Loucy (cell line): ENCODE results near the gene DLG2.

Experiments used
- H2AFZ ChIP-seq: fragments of 200-600 bp; sonication (generic); 2 replicates; pipeline ENCODE4 v1.6.0; 2016; ENCODE audit warnings: antibody characterized with exemption, mild to moderate bottlenecking, low read length, moderate library complexity
- H3F3A ChIP-seq: fragments of 200-600 bp; 2 replicates; pipeline ENCODE4 v1.6.0; 2016; ENCODE audit warnings: antibody characterized with exemption, low read depth, mild to moderate bottlenecking
- H3K27me3 ChIP-seq: fragments of 200-600 bp; sonication (generic); 2 replicates; pipeline ENCODE4 v1.6.1; 2014; ENCODE audit warnings: low read length, mild to moderate bottlenecking; ENCODE audit not compliant: insufficient read depth, poor library complexity, severe bottlenecking
- H3K36me3 ChIP-seq: fragments of 200-600 bp; sonication (generic); 2 replicates; pipeline ENCODE4 v1.6.1; 2016; ENCODE audit warnings: low read length; ENCODE audit not compliant: insufficient read depth
- H3K4me1 ChIP-seq: fragments of 200-600 bp; sonication (generic); 2 replicates; pipeline ENCODE4 v1.5.1; 2014; ENCODE audit warnings: low read length, mild to moderate bottlenecking; ENCODE audit not compliant: insufficient read depth, poor library complexity, severe bottlenecking
- H3K4me2 ChIP-seq: fragments of 200-600 bp; sonication (generic); 2 replicates; pipeline ENCODE4 v1.6.0; 2014; ENCODE audit warnings: antibody characterized with exemption, low read length, low read depth, mild to moderate bottlenecking; ENCODE audit not compliant: poor library complexity, severe bottlenecking
- H3K4me3 ChIP-seq: fragments of 200-600 bp; sonication (generic); 2 replicates; pipeline ENCODE4 v1.5.1; 2014; ENCODE audit warnings: low read length, mild to moderate bottlenecking, mixed read lengths; ENCODE audit not compliant: poor library complexity, severe bottlenecking
- H3K79me2 ChIP-seq: fragments of 200-600 bp; sonication (generic); 2 replicates; pipeline ENCODE4 v1.6.1; 2014; ENCODE audit warnings: low read length; ENCODE audit not compliant: insufficient read depth
- H3K9ac ChIP-seq: fragments of 200-600 bp; sonication (generic); 2 replicates; pipeline ENCODE4 v1.6.0; 2014; ENCODE audit warnings: mild to moderate bottlenecking, low read depth, low read length, moderate library complexity; ENCODE audit not compliant: poor library complexity, severe bottlenecking
- H3K9me2 ChIP-seq: fragments of 200-600 bp; sonication (generic); replicated peaks from 2 replicates; pipeline ENCODE4 v1.6.1; 2016; ENCODE audit warnings: low read depth, low read length, mixed read lengths
- H3K9me3 ChIP-seq: fragments of 200-600 bp; sonication (generic); 2 replicates; pipeline ENCODE4 v1.6.1; 2014; ENCODE audit warnings: mild to moderate bottlenecking, antibody characterized with exemption, low read length, low read depth; ENCODE audit not compliant: insufficient read depth
- H4K20me1 ChIP-seq: fragments of 200-600 bp; sonication (generic); 2 replicates; pipeline ENCODE4 v1.6.0; 2014; ENCODE audit warnings: antibody characterized with exemption, low read length, mild to moderate bottlenecking; ENCODE audit not compliant: insufficient read depth, poor library complexity, severe bottlenecking
- CTCF ChIP-seq: fragments of 200-600 bp; sonication (generic); conservative IDR thresholded peaks from 2 replicates; pipeline ENCODE4 v1.5.1; 2014; ENCODE audit warnings: mild to moderate bottlenecking, antibody characterized with exemption, low read length
- EZH2phosphoT487 ChIP-seq: fragments of 200-600 bp; IDR thresholded peaks from 2 replicates; pipeline ENCODE4 v1.6.1; 2018; ENCODE audit warnings: antibody characterized with exemption, mild to moderate bottlenecking, moderate library complexity, borderline replicate concordance

The DLG2 gene

GRCh38 chr11:83611031-83611430, 2016.1 kb downstream of the DLG2 start:
- no peak overlapping the region for H3K9ac ChIP-seq
- no peak overlapping the region for H3K4me3 ChIP-seq
- H3K4me1 ChIP-seq = no peaks in the 10 kb centered on the region
- no peaks in the 10 kb centered on the region for H3F3A ChIP-seq
- no peaks in the 10 kb centered on the region for H3K9me2 ChIP-seq
- H3K79me2 ChIP-seq = no peaks in the 10 kb centered on the region
- no peaks in the 10 kb centered on the region for H3K9me3 ChIP-seq
- H3K27me3 ChIP-seq = no peaks in the 10 kb centered on the region
- no peak overlapping the region for H3K4me2 ChIP-seq
- no peak overlapping the region for H2AFZ ChIP-seq
- TF ChIP-seq CTCF (no peak), EZH2phosphoT487 (no peak)
- H4K20me1 ChIP-seq = no peaks in the 10 kb centered on the region
- H3K36me3 ChIP-seq = no peaks in the 10 kb centered on the region

- H3K9me2 ChIP-seq = no peaks in the 10 kb centered on the region
- H2AFZ ChIP-seq = no peak overlapping the region
- no peaks in the 10 kb centered on the region for H4K20me1 ChIP-seq
- no peaks in the 10 kb centered on the region for H3F3A ChIP-seq
- H3K4me3 ChIP-seq = no peak overlapping the region
- H3K4me2 ChIP-seq = no peak overlapping the region
- no peaks in the 10 kb centered on the region for H3K79me2 ChIP-seq
- H3K9me3 ChIP-seq = no peaks in the 10 kb centered on the region
- H3K36me3 ChIP-seq = no peaks in the 10 kb centered on the region
- H3K27me3 ChIP-seq = no peaks in the 10 kb centered on the region
- no peaks in the 10 kb centered on the region for H3K4me1 ChIP-seq
- TF ChIP-seq CTCF (no peak), EZH2phosphoT487 (no peak)
- H3K9ac ChIP-seq = no peak overlapping the region
Measured at GRCh38 chr11:83609191-83609590, 2018.0 kb downstream of the DLG2 start.

- no peaks in the 10 kb centered on the region for H3K4me1 ChIP-seq
- H4K20me1 ChIP-seq = no peaks in the 10 kb centered on the region
- TF ChIP-seq EZH2phosphoT487 (no peak), CTCF (no peak)
- no peaks in the 10 kb centered on the region for H3K79me2 ChIP-seq
- no peak overlapping the region for H2AFZ ChIP-seq
- H3K4me2 ChIP-seq = no peak overlapping the region
- no peaks in the 10 kb centered on the region for H3K9me2 ChIP-seq
- no peaks in the 10 kb centered on the region for H3F3A ChIP-seq
- H3K27me3 ChIP-seq = no peaks in the 10 kb centered on the region
- no peaks in the 10 kb centered on the region for H3K36me3 ChIP-seq
- H3K9me3 ChIP-seq = no peaks in the 10 kb centered on the region
- H3K9ac ChIP-seq = no peak overlapping the region
- no peak overlapping the region for H3K4me3 ChIP-seq
Measured at GRCh38 chr11:83608571-83608970, 2018.6 kb downstream of the DLG2 start.
